Suprapubic skin (tissue), 4 donors: ENCODE results near the gene XKR3. TPM values are rescaled to one million over a fixed set of nuclear protein-coding genes. Genes with fewer than 3 reads are reported as not detected.
"Not testable (repeated sequence)": the region's sequence is repeated elsewhere in the genome, so short reads cannot be mapped to it uniquely, and the experiment has no call there.

ENCODE experiments used
- DNase-seq, 2 donors: peaks; one replicate each; pipeline ENCODE4 v3.0.0-alpha.2; 2019; ENCODE audit warnings: low spot score in 2 of 2
- H3K27ac ChIP-seq: fragments of 200-600 bp; sonication (generic); one replicate; pipeline ENCODE4 v1.5.1; 2019
- H3K27me3 ChIP-seq: fragments of 200-600 bp; sonication (generic); one replicate; pipeline ENCODE4 v1.5.1; 2019
- H3K36me3 ChIP-seq: fragments of 200-600 bp; sonication (generic); one replicate; pipeline ENCODE4 v1.5.1; 2019
- H3K4me1 ChIP-seq: fragments of 200-600 bp; sonication (generic); one replicate; pipeline ENCODE4 v1.5.1; 2019
- H3K4me3 ChIP-seq: fragments of 200-600 bp; sonication (generic); one replicate; pipeline ENCODE4 v1.5.1; 2019; ENCODE audit warnings: mild to moderate bottlenecking
- H3K9me3 ChIP-seq: fragments of 200-600 bp; sonication (generic); one replicate; pipeline ENCODE4 v1.5.1; 2019
- EP300 ChIP-seq: sonication (generic); formaldehyde crosslinking; IDR thresholded peaks from one replicate; pipeline ENCODE4 v1.6.1; 2017; ENCODE audit warnings: antibody characterized with exemption
- POLR2A ChIP-seq, 2 donors: fragments of 450-650 bp; IDR thresholded peaks; one replicate each; pipeline ENCODE4 v1.6.1; 2017; ENCODE audit warnings: antibody characterized with exemption in 2 of 2, mild to moderate bottlenecking in 2 of 2, moderate library complexity in 2 of 2
- POLR2AphosphoS5 ChIP-seq, 3 donors: sonication (generic); formaldehyde crosslinking; IDR thresholded peaks; one replicate each; pipeline ENCODE4 v1.6.1; 2017; ENCODE audit warnings: antibody characterized with exemption in 3 of 3
- WGBS: methylation state at CpG from one replicate; pipeline ENCODE4 v1.1.5; 2018; 5-methylcytosine and 5-hydroxymethylcytosine counted together
- total RNA-seq, 4 donors: library from RNA; depleted of rRNA; stranded (reverse); fragments of >200 nt; gene quantifications; one replicate each; pipeline ENCODE4 v1.1.0, GENCODE V29; 2016
- TF ChIP-seq, protein P1 (sequence below), 2 donors: fragments of 200-600 bp in 1 of 2; fragments of 450-650 bp in 1 of 2; sonication (generic) in 1 of 2; IDR thresholded peaks; one replicate each; pipeline ENCODE4 v1.5.1; 2016 to 2019; ENCODE audit warnings: antibody characterized with exemption in 2 of 2, mild to moderate bottlenecking in 1 of 2, moderate library complexity in 1 of 2

The XKR3 gene
- total RNA-seq = not detected

DNA sequence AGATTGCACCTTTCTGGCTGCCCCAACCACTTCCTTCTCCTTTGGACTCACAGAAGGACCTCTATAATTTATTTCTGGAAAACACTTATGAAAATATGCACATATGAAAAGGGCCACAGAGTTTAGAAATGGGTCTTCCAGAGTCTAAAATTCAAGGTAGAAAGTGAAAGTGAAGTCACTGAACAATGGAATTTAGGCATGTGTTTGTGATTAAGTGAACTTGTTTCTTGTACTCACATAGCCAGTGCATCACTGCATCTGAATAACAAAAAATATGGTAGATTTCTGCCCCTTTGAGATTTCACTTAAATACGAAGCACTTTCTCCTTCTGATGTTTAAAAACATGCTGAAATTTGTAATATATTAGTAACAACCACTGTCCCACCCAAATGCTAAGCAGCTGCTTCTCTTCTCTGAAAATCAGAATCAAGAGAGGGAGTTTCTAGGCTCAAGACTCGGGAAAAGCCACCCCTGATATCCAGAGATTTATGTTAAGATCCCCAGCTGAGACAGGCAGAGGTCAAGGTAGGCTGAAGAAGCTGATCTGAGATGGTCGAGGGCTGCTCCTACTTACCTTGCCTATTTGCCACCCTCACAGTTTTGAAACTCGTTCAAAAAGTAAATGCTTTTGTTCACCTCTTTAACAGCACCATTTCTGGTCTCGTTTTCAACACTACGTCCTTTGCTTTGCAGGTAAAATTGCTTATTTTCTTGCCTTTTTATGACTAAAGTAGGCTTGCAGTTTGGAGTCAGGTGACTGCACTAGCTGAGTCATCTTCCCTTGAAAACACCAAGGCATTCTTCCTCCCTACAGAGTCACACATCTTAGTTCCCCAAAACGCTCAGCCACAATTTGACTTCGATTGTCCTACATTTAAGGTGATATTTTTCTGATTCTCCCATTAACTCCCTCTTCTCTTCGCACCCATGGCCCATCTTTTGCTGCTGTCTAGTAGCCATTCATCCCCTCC, at the start of gene XKR3:
Gene XKR3, minus strand, starts transcription at position 696 of the 972 bp plus-strand sequence. CDS start 17,338 bp downstream, outside the sequence.
- H3K36me3 ChIP-seq = no peaks in the 10 kb centered on the region
- WGBS = 45% methylated on average over 9 of the region's 9 CpGs

DNA sequence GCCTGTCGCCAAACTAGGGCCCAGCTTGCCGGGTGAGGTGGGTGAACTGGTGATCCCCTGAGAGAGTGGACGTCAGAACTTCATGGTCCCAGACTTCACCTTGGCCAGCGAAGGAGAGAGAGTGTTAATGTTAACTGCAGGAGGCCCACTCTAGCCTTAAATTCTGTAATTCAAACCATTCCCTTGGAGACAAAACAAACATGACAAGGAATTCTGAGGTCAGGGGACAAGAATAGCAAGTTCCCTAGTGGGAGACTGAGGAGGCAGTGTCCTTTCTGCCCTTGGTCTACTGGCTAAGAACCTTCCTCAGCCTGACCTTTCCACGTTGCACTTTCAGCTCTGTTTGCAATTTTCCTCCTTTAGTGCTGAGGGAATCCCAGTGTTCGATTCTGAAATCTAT, 44.4 kb upstream of the XKR3 start:
- not testable (repeated sequence) for H3K4me3 ChIP-seq, H3K9me3 ChIP-seq, DNase-seq, H3K27me3 ChIP-seq, H3K27ac ChIP-seq, H3K36me3 ChIP-seq, H3K4me1 ChIP-seq
- WGBS = 64% methylated on average over 6 of the region's 6 CpGs

More for the DNA sequence above, at the start of gene XKR3:
- no peak for DNase-seq
- Histone ChIP-seq H3K4me3 (no peak within 1 kb of the TSS), H3K9me3 (peaks cover 3% of the 10 kb centered on the region), H3K27me3 (no peaks in the 10 kb centered on the region), H3K27ac (no peak within 1 kb of the TSS), H3K4me1 (peaks cover 8% of the 10 kb centered on the region)
- no peak for TF ChIP-seq POLR2A (IDR thresholded peaks at IDR 0.05)

DNA sequence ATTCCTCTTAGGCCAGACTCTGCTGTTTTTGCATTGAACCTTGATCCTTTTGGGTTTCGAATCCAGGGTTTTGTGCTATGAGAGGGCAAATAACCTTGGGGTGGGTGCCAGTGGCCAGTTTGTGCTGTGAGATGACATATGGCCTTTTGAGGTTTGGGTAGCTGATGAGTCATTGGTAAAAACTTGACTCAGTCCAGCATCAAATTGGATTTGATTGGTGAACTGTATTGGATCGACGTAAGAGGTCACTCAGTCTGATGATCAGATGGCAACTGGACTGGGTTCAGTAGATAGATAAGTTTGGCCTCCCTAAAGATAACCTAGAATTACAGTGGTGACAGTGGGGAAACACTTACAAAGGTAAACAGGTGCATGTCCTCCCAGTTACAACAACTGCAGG, 41.0 kb upstream of the XKR3 start:
- Histone ChIP-seq H3K9me3 (no peaks in the 10 kb centered on the region), H3K27ac (no peak overlapping the region), H3K36me3 (no peaks in the 10 kb centered on the region), H3K27me3 (no peaks in the 10 kb centered on the region), H3K4me1 (no peaks in the 10 kb centered on the region), H3K4me3 (no peak overlapping the region)
- 84% methylated on average over 3 of the region's 3 CpGs for WGBS
- DNase-seq = no peak
- TF ChIP-seq POLR2A (IDR thresholded peaks at IDR 0.05) (no peak), POLR2AphosphoS5 (IDR thresholded peaks at IDR 0.05) (no peak), EP300 (no peak)
- TF ChIP-seq, protein P1, sequence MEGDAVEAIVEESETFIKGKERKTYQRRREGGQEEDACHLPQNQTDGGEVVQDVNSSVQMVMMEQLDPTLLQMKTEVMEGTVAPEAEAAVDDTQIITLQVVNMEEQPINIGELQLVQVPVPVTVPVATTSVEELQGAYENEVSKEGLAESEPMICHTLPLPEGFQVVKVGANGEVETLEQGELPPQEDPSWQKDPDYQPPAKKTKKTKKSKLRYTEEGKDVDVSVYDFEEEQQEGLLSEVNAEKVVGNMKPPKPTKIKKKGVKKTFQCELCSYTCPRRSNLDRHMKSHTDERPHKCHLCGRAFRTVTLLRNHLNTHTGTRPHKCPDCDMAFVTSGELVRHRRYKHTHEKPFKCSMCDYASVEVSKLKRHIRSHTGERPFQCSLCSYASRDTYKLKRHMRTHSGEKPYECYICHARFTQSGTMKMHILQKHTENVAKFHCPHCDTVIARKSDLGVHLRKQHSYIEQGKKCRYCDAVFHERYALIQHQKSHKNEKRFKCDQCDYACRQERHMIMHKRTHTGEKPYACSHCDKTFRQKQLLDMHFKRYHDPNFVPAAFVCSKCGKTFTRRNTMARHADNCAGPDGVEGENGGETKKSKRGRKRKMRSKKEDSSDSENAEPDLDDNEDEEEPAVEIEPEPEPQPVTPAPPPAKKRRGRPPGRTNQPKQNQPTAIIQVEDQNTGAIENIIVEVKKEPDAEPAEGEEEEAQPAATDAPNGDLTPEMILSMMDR (IDR thresholded peaks at IDR 0.05) = no peak

DNA sequence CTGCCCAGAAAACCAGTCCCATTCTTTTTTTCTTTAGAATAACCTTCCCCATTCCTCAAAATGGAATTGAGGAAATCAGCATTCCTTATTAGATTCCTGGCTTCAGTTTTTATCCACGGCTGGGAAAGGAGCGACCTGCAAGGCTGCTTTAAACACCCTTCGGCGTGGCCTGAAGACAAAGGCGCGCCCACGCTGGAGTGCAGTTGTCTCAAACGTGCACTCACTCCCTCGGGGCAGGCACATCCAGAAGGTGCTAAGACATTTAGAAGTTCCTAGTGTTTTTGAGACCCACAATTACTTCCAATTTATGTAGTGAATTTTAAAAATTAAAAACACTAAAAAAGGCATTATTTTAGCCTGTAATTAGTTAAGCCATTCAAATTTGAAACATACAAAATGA, 31.6 kb upstream of the XKR3 start:
- not testable (repeated sequence) for H3K27me3 ChIP-seq, H3K27ac ChIP-seq, H3K4me3 ChIP-seq, H3K9me3 ChIP-seq, H3K4me1 ChIP-seq, H3K36me3 ChIP-seq, DNase-seq
- WGBS = 63% methylated on average over 9 of the region's 9 CpGs

DNA sequence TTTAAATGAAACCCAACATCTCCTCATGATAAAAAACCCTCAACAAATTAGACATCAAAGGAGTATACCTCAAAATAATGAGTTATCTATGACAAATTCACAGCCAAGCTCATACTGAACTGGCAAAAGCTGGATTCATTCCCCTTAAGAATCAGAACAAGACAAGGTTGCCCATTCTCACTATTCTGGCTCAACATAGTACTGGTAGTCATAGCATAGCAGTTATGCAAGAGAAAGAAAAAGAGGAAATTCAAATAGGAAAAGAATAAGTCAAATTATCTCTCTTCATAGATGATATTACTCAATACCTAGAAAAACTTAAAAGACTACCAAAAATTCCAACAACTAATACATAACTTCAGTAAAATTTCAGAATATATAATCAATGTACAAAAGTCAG, 29.4 kb upstream of the XKR3 start:
- H3K36me3 ChIP-seq = no peaks in the 10 kb centered on the region
- no peak for DNase-seq
- H3K4me1 ChIP-seq = no peaks in the 10 kb centered on the region
- TF ChIP-seq, protein P1 (IDR thresholded peaks at IDR 0.05) = no peak
- TF ChIP-seq EP300 = no peak
- H3K27ac ChIP-seq = no peak overlapping the region
- H3K9me3 ChIP-seq = no peaks in the 10 kb centered on the region
- no peak overlapping the region for H3K4me3 ChIP-seq
- H3K27me3 ChIP-seq = no peaks in the 10 kb centered on the region

DNA sequence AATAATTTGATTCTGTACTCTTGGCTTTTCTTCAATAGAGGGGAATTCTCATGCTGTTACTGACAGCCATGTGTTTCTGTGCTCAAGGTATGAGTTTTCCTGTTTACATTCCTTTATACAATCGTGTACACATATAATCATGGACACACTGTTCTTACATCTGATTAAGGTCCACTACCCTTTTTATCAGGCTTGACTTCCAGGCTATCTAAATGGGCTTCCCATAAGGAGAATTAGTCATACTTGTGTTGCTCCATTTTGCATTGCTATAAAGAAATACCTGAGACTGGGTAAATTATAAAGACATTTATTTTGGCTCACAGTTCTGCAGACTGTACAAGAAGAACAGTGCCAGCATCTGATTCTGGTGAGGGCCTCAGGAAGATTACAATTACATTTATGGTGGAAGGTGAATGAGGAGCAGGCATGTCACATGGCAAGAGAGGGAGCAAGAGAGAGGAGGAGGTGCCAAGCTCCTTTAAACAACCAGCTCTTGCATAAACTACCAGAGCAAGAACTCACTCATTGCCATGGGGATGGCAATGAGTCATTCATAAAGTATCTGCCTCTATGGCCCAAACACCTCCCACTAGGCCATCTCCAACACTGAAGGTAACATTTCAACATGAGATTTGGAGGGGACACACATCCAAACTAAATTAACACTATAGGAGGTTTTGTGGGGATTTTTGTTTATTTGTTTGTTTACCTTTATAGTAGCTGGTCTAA, 26.2 kb upstream of the XKR3 start:
- not testable (repeated sequence) for H3K9me3 ChIP-seq, H3K27me3 ChIP-seq, H3K36me3 ChIP-seq, DNase-seq, H3K4me1 ChIP-seq, H3K4me3 ChIP-seq, H3K27ac ChIP-seq
- WGBS = 67% methylated on average over 1 of the region's 1 CpG

DNA sequence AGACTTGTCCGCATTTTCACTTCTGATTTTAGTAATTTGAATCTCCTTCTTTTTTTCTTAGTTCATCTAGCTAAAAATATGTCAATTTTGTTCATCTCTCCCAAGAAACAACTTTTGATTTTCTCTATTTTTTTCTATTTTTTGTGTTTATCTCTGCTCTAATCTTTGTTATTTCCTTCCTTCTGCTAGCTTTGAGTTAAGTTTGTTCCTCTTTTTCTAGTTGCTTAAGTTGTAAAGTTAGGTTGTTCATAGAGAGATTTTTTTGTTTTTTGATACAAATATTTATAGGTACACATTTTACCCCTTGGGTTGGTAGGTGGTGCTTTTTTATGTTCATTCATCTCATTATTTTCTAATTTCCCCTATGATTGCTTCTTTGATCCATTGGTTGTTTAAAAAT, 22.1 kb upstream of the XKR3 start:
- Histone ChIP-seq H3K27me3 (no peaks in the 10 kb centered on the region), H3K4me1 (no peaks in the 10 kb centered on the region), H3K27ac (no peak overlapping the region), H3K36me3 (no peaks in the 10 kb centered on the region), H3K4me3 (no peak overlapping the region), H3K9me3 (no peaks in the 10 kb centered on the region)
- no peak for TF ChIP-seq EP300
- TF ChIP-seq POLR2A (IDR thresholded peaks at IDR 0.05) = no peak
- TF ChIP-seq POLR2AphosphoS5 (IDR thresholded peaks at IDR 0.05) = no peak
- DNase-seq = no peak
- WGBS = 75% methylated on average over 1 of the region's 1 CpG
